ENCODE measurements around the gene LGR4. TPM values are rescaled to one million over a fixed set of nuclear protein-coding genes. Genes with fewer than 3 reads are reported as not detected.
"Not testable (repeated sequence)": the region's sequence is repeated elsewhere in the genome, so short reads cannot be mapped to it uniquely, and the experiment has no call there.

LGR4 gene
- total and polyA plus RNA-seq, 2 donors: 6.8 to 8.2 TPM

DNA sequence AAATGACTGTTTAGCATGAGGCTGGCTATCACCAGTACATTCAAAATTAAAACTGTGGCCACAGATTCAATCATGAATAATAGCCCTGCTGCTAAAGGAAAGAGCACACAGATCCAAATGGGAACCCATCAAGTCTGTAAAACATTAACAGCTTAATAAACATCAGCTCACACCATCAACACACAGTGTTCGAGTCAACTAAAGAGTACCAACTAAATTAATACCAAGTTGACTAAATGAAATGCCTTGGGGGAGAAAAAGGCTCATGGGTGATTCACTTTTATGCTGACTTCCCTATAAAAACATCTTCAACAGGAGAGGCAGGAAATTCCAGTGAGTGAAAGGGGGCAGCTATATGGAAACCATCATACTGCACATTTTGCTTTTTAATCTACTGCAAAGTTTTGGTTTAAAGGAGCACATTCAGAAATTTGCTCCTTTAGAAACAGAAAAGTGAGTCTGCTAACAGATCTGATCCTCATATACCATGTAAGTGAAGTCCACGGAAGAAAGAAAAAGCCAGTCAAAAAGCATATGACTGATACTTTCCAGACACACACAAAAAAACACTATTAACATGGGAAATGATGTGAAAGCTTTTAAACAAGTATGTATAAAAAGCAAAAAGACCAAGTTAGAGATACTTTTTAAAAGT, 16.3 kb downstream of the LGR4 start:
- no peak overlapping the region for H3K27ac ChIP-seq (ENCODE audit: low read depth in 1 of 2, low read length in 1 of 2)
- H3K9me3 ChIP-seq (ENCODE audit: control insufficient read depth in 2 of 2, insufficient read depth in 1 of 2, low read length in 1 of 2): no peaks in the 10 kb centered on the region
- WGBS: 92% methylated on average over 2 of the region's 2 CpGs
- no peak for DNase-seq (ENCODE audit: low read depth in 6 of 9, low spot score in 9 of 9)
- H3K4me3 ChIP-seq (ENCODE audit: low read length in 2 of 2): no peak overlapping the region
- no peaks in the 10 kb centered on the region for H3K4me1 ChIP-seq (ENCODE audit: control insufficient read depth in 2 of 2, insufficient read depth in 2 of 2, low read length in 2 of 2)
- no peaks in the 10 kb centered on the region for H3K36me3 ChIP-seq (ENCODE audit: control insufficient read depth in 2 of 2, insufficient read depth in 2 of 2, low read length in 1 of 2)
- no peaks in the 10 kb centered on the region for H3K27me3 ChIP-seq (ENCODE audit: control insufficient read depth in 2 of 2, insufficient read depth in 1 of 2, low read length in 1 of 2)

DNA sequence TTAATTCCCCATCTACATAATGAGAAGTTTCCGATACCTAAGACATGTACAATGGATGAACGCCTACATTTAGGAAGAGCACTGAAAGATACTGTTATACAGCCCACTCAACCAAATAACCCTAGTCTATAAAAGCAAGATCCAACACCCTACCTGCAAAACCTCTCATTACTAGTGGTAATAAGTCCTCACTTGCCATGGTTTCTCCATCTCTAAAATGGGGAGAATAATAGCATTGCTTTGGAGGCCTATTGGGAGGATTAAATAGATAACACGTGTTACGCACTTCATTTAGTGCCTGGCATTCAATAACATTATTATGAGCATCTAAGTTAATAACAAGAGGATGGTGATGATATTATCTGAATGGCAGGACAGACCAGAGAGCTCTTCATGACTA, 16.9 kb downstream of the LGR4 start:
- WGBS: 95% methylated on average over 4 of the region's 4 CpGs
- no peaks in the 10 kb centered on the region for H3K4me1 ChIP-seq (ENCODE audit: control insufficient read depth in 2 of 2, insufficient read depth in 2 of 2, low read length in 2 of 2)
- H3K36me3 ChIP-seq (ENCODE audit: control insufficient read depth in 2 of 2, insufficient read depth in 2 of 2, low read length in 1 of 2): no peaks in the 10 kb centered on the region
- no peak for DNase-seq (ENCODE audit: low read depth in 6 of 9, low spot score in 9 of 9)
- H3K27me3 ChIP-seq (ENCODE audit: control insufficient read depth in 2 of 2, insufficient read depth in 1 of 2, low read length in 1 of 2): no peaks in the 10 kb centered on the region
- H3K27ac ChIP-seq (ENCODE audit: low read depth in 1 of 2, low read length in 1 of 2): no peak overlapping the region
- H3K4me3 ChIP-seq (ENCODE audit: low read length in 2 of 2): no peak overlapping the region
- H3K9me3 ChIP-seq (ENCODE audit: control insufficient read depth in 2 of 2, insufficient read depth in 1 of 2, low read length in 1 of 2): no peaks in the 10 kb centered on the region

DNA sequence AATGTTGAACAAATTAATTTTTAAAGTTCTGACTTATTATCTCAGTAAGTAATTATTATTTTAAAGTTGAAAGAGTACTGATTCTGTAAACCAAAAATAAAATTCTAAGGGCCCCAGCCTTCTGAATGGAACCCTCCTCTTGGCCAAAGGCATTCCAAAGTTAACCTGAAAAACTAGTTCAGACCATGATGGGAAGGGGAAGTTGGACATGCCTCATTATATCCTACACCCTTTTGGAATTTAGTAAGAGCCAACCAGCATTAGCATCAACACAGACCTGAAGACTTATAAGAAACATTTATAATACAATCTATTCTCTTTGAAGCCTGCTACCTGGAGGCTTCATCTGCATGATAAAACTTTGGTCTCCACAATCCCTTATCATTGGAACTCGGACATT, 18.9 kb downstream of the LGR4 start:
- Histone ChIP-seq H3K27me3 (ENCODE audit: control insufficient read depth in 2 of 2, insufficient read depth in 1 of 2, low read length in 1 of 2) (no peaks in the 10 kb centered on the region), H3K4me3 (ENCODE audit: low read length in 2 of 2) (no peak overlapping the region), H3K4me1 (ENCODE audit: control insufficient read depth in 2 of 2, insufficient read depth in 2 of 2, low read length in 2 of 2) (no peaks in the 10 kb centered on the region), H3K9me3 (ENCODE audit: control insufficient read depth in 2 of 2, insufficient read depth in 1 of 2, low read length in 1 of 2) (no peaks in the 10 kb centered on the region), H3K27ac (ENCODE audit: low read depth in 1 of 2, low read length in 1 of 2) (no peak overlapping the region), H3K36me3 (ENCODE audit: control insufficient read depth in 2 of 2, insufficient read depth in 2 of 2, low read length in 1 of 2) (no peaks in the 10 kb centered on the region)
- WGBS: 97% methylated on average over 1 of the region's 1 CpG
- DNase-seq (ENCODE audit: low read depth in 6 of 9, low spot score in 9 of 9): no peak

DNA sequence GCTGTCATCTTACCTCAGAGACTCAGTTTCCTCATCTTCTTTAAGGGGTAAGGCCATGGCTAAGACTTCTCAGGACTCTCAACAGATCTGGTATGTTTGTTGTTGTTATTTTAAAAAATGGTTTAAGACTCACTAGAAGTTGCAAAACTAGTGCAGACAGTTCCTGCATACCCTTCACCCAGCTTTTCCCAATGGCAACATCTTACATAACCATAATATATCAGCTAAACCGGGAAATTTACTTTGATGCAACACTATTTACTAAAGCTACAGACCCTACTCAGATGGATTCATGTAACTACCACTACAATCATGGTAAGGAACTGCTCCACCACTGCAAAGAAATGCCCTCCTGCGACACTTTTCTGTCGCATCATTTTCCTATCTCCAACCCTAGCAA, 20.4 kb downstream of the LGR4 start:
- Histone ChIP-seq H3K9me3 (ENCODE audit: control insufficient read depth in 2 of 2, insufficient read depth in 1 of 2, low read length in 1 of 2) (no peaks in the 10 kb centered on the region), H3K27ac (ENCODE audit: low read depth in 1 of 2, low read length in 1 of 2) (no peak overlapping the region), H3K36me3 (ENCODE audit: control insufficient read depth in 2 of 2, insufficient read depth in 2 of 2, low read length in 1 of 2) (no peaks in the 10 kb centered on the region), H3K27me3 (ENCODE audit: control insufficient read depth in 2 of 2, insufficient read depth in 1 of 2, low read length in 1 of 2) (no peaks in the 10 kb centered on the region), H3K4me1 (ENCODE audit: control insufficient read depth in 2 of 2, insufficient read depth in 2 of 2, low read length in 2 of 2) (no peaks in the 10 kb centered on the region), H3K4me3 (ENCODE audit: low read length in 2 of 2) (no peak overlapping the region)
- 98% methylated on average over 3 of the region's 3 CpGs for WGBS
- no peak for DNase-seq (ENCODE audit: low read depth in 6 of 9, low spot score in 9 of 9)

DNA sequence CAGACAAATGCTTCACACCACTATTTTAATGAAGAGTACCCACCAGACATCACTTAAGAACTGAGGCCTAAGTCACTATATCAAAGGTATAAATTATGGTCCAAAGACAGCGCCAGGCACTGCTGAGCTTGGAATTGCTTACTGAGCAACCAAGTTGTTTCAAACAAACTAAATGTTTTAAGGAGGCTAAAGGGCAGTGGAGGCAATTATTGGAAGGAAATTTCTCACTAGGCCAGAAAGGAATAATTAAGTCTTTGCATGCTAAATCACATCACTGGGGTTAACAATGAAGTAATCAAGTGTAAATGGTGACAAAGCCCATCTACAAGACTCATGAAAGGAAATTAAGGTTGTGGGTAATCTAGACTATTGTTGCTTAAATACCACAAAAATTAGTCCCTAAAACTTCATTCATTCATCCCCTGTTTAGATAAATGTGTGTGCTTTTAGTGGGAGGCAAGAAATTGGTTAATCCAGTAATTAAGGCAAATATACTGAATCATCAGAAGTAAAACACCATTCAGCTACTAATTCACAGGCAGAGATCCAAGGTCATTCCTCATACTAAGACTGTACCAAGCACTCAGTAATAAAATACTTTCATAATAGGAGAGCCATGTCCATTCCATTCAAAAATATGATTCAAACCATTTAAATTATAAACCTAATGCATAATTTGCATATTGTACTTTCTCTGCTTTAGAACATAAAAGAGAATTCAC, 21.2 kb downstream of the LGR4 start:
- no peaks in the 10 kb centered on the region for H3K4me1 ChIP-seq (ENCODE audit: control insufficient read depth in 2 of 2, insufficient read depth in 2 of 2, low read length in 2 of 2)
- 97% methylated on average over 1 of the region's 1 CpG for WGBS
- H3K27me3 ChIP-seq (ENCODE audit: control insufficient read depth in 2 of 2, insufficient read depth in 1 of 2, low read length in 1 of 2): no peaks in the 10 kb centered on the region
- H3K9me3 ChIP-seq (ENCODE audit: control insufficient read depth in 2 of 2, insufficient read depth in 1 of 2, low read length in 1 of 2): no peaks in the 10 kb centered on the region
- H3K27ac ChIP-seq (ENCODE audit: low read depth in 1 of 2, low read length in 1 of 2): no peak overlapping the region
- DNase-seq (ENCODE audit: low read depth in 6 of 9, low spot score in 9 of 9): no peak
- no peaks in the 10 kb centered on the region for H3K36me3 ChIP-seq (ENCODE audit: control insufficient read depth in 2 of 2, insufficient read depth in 2 of 2, low read length in 1 of 2)
- no peak overlapping the region for H3K4me3 ChIP-seq (ENCODE audit: low read length in 2 of 2)

- H3K27ac ChIP-seq (ENCODE audit: low read depth in 1 of 2, low read length in 1 of 2); H3K4me1 ChIP-seq (ENCODE audit: control insufficient read depth in 2 of 2, insufficient read depth in 2 of 2, low read length in 2 of 2); H3K36me3 ChIP-seq (ENCODE audit: control insufficient read depth in 2 of 2, insufficient read depth in 2 of 2, low read length in 1 of 2); DNase-seq (ENCODE audit: low read depth in 6 of 9, low spot score in 9 of 9); H3K9me3 ChIP-seq (ENCODE audit: control insufficient read depth in 2 of 2, insufficient read depth in 1 of 2, low read length in 1 of 2); H3K4me3 ChIP-seq (ENCODE audit: low read length in 2 of 2); H3K27me3 ChIP-seq (ENCODE audit: control insufficient read depth in 2 of 2, insufficient read depth in 1 of 2, low read length in 1 of 2): not testable (repeated sequence)
- WGBS: 97% methylated on average over 5 of the region's 5 CpGs
Observed at GRCh38 chr11:27448184-27448540, 24.4 kb downstream of the LGR4 start.

DNA sequence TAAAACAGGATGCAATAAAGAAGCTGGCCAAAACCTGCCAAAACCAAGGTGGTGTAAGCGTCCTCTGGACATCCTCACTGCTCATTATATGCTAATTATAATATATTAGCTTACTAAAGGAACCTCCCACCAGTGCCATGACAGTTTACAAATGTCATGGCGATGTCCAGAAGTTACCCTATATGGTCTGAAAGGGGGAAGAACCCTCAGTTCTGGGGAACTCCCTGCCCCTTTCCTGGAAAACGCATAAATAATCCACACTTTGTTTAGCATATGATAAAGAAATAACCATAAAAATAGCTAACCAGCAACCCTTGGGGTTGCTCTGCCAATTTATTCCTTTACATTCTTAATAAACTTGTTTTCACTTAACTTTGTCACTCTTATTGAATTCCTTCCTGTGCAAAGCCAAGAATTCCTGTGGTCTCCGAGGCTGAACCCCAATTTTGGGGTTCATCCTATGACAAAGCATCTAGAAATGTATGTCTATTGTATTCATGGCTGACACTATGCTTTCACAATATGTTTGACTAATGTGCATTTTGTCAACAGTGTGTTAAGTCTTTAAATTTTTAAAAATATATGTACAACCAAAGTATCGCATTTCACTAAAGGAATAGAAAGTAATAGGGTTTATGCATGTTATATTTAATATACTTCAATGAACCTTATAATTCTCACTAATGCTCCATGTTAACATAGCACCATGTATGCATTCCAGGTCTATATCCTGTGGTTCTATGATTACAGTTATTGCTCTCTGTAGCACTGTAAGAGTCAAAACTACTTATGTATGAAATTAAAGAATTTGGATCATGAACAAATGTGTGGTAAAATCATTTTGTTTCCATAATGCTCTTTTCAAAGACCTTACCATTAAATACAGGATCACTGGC, 25.1 kb downstream of the LGR4 start:
- 92% methylated on average over 5 of the region's 5 CpGs for WGBS
- H3K36me3 ChIP-seq (ENCODE audit: control insufficient read depth in 2 of 2, insufficient read depth in 2 of 2, low read length in 1 of 2): no peaks in the 10 kb centered on the region
- no peaks in the 10 kb centered on the region for H3K9me3 ChIP-seq (ENCODE audit: control insufficient read depth in 2 of 2, insufficient read depth in 1 of 2, low read length in 1 of 2)
- H3K27me3 ChIP-seq (ENCODE audit: control insufficient read depth in 2 of 2, insufficient read depth in 1 of 2, low read length in 1 of 2): no peaks in the 10 kb centered on the region
- H3K4me1 ChIP-seq (ENCODE audit: control insufficient read depth in 2 of 2, insufficient read depth in 2 of 2, low read length in 2 of 2): no peaks in the 10 kb centered on the region
- no peak for DNase-seq (ENCODE audit: low read depth in 6 of 9, low spot score in 9 of 9)
- H3K27ac ChIP-seq (ENCODE audit: low read depth in 1 of 2, low read length in 1 of 2): no peak overlapping the region
- H3K4me3 ChIP-seq (ENCODE audit: low read length in 2 of 2): no peak overlapping the region

DNA sequence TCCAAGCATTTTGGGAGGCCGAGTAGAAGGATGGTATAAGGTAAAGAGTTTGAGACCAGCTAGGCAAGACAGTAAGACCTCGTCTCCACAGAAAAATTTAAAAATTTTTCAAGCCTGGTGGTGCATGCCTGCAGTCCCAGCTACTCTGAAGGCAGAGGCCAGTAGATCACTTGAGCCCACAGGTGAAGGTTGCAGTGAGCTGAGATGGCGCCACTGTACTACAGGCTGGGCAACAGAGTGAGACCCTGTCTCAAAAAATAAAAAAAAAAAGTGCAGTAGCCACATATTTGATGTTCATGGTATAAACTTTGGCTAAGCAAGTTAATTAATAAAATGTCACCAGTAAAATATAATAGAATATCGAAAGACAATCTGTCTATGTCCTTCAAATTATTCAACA, 27.0 kb downstream of the LGR4 start:
- Histone ChIP-seq H3K36me3 (ENCODE audit: control insufficient read depth in 2 of 2, insufficient read depth in 2 of 2, low read length in 1 of 2) (no peaks in the 10 kb centered on the region), H3K9me3 (ENCODE audit: control insufficient read depth in 2 of 2, insufficient read depth in 1 of 2, low read length in 1 of 2) (no peaks in the 10 kb centered on the region), H3K27me3 (ENCODE audit: control insufficient read depth in 2 of 2, insufficient read depth in 1 of 2, low read length in 1 of 2) (no peaks in the 10 kb centered on the region), H3K4me3 (ENCODE audit: low read length in 2 of 2) (no peak overlapping the region), H3K27ac (ENCODE audit: low read depth in 1 of 2, low read length in 1 of 2) (no peak overlapping the region), H3K4me1 (ENCODE audit: control insufficient read depth in 2 of 2, insufficient read depth in 2 of 2, low read length in 2 of 2) (no peaks in the 10 kb centered on the region)
- WGBS: 94% methylated on average over 4 of the region's 4 CpGs
- DNase-seq (ENCODE audit: low read depth in 6 of 9, low spot score in 9 of 9): no peak

DNA sequence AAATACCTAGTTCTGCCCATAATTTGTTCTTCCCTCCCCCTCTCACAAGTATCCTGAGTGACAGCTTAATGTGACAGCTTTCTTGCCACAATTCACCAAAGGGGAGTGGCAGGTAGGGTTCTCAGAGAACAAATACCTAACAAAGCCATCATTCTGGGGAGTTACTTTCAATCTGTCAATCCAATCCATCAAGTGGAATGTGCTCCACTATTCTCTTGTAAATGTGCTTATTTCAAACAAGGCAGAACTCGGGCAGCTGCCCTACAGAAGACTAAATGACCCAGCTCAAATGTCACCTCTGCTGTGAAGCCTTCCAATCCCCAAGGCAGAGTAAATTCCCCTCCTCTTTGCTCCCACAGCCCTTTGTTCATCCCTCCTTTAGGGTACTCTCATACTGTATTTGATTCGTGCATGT, 27.8 kb downstream of the LGR4 start:
- Histone ChIP-seq H3K9me3 (ENCODE audit: control insufficient read depth in 2 of 2, insufficient read depth in 1 of 2, low read length in 1 of 2) (no peaks in the 10 kb centered on the region), H3K36me3 (ENCODE audit: control insufficient read depth in 2 of 2, insufficient read depth in 2 of 2, low read length in 1 of 2) (no peaks in the 10 kb centered on the region), H3K4me1 (ENCODE audit: control insufficient read depth in 2 of 2, insufficient read depth in 2 of 2, low read length in 2 of 2) (no peaks in the 10 kb centered on the region), H3K27me3 (ENCODE audit: control insufficient read depth in 2 of 2, insufficient read depth in 1 of 2, low read length in 1 of 2) (no peaks in the 10 kb centered on the region), H3K27ac (ENCODE audit: low read depth in 1 of 2, low read length in 1 of 2) (no peak overlapping the region), H3K4me3 (ENCODE audit: low read length in 2 of 2) (no peak overlapping the region)
- DNase-seq (ENCODE audit: low read depth in 6 of 9, low spot score in 9 of 9): no peak
- WGBS: 92% methylated on average over 2 of the region's 2 CpGs

Data from thymus (tissue), 11 donors.